ENCODE measurements around the gene CST3. TPM values are rescaled to one million over a fixed set of nuclear protein-coding genes. Genes with fewer than 3 reads are reported as not detected.

Gene CST3
- total and polyA plus RNA-seq, 2 of the 8 experiments (the other 6 are each of a cell fraction or from before 2014, with no cell fraction given), result 53.2 to 184 TPM

GRCh38 chr20:23606652-23607049, 31.1 kb downstream of the CST3 start (continued):
- no peak for TF ChIP-seq TEAD4 (IDR thresholded peaks at IDR 0.05; ENCODE audit: low read depth, low read length)
- no peak for TF ChIP-seq EZH2 (IDR thresholded peaks at IDR 0.05; ENCODE audit: low read depth, low read length, severe bottlenecking)
- TF ChIP-seq RNF2 (IDR thresholded peaks at IDR 0.05; ENCODE audit: borderline replicate concordance, low read depth, low read length, missing control alignments, poor library complexity, severe bottlenecking), result no peak
- TF ChIP-seq CTCF (IDR thresholded peaks at IDR 0.05; ENCODE audit: control extremely low read depth in 1 of 3, insufficient read depth in 1 of 3, low read depth in 1 of 3, low read length in 3 of 3), result peak; percentile 86 to 99 (median 96)
- no peak for TF ChIP-seq BRCA1 (IDR thresholded peaks at IDR 0.05; ENCODE audit: low read depth, low read length)
- TF ChIP-seq CHD2 (IDR thresholded peaks at IDR 0.05; ENCODE audit: low read length), result peak; percentile 36; the same call in 1 of the 2 replicates
- TF ChIP-seq SP1 (IDR thresholded peaks at IDR 0.05; ENCODE audit: low read depth, low read length), result no peak

All from H1 (cell line).